HEK293 (cell line): Measurements from ENCODE around the gene PLEKHH3.
"Not testable (repeated sequence)": the region's sequence is repeated elsewhere in the genome, so short reads cannot be mapped to it uniquely, and the experiment has no call there.

Experiments used
- CTCF ChIA-PET: fragments of 350-600 bp; formaldehyde crosslinking; extraction: SDS; loops from one replicate; lab custom pipeline; 2021; ENCODE audit warnings: antibody characterized with exemption; lab: Yijun Ruan, JAX
- POLR2A ChIA-PET: fragments of 300-600 bp; formaldehyde crosslinking; extraction: SDS; loops from one replicate; lab custom pipeline; 2020; ENCODE audit warnings: antibody characterized with exemption, inconsistent platforms; lab: Yijun Ruan, JAX
- H3K27ac ChIP-seq: fragments of 200-500 bp; sonication (Bioruptor generic); 2 replicates; pipeline ENCODE4 v1.5.1; 2014; ENCODE audit warnings: low read depth, low read length, control low read depth, inconsistent platforms; ENCODE audit errors: extremely low read depth
- H3K36me3 ChIP-seq, 2 experiments: fragments of 200-500 bp in 1 of 2; sonication (Bioruptor generic) in 1 of 2; 1 replicate in 1 of 2; 2 replicates in 1 of 2; pipeline ENCODE4 v1.5.1; 2014 to 2017; ENCODE audit warnings: inconsistent platforms in 2 of 2, low read length in 2 of 2; ENCODE audit not compliant: control insufficient read depth in 2 of 2, insufficient read depth in 1 of 2
- H3K4me1 ChIP-seq: fragments of 200-500 bp; sonication (Bioruptor generic); 2 replicates; pipeline ENCODE4 v1.5.1; 2014; ENCODE audit warnings: mild to moderate bottlenecking, low read length, inconsistent platforms; ENCODE audit not compliant: control insufficient read depth, insufficient read depth
- H3K4me3 ChIP-seq: 2 replicates; pipeline ENCODE4 v1.5.1; 2011; ENCODE audit warnings: low read depth, mild to moderate bottlenecking, control low read depth, low read length, moderate library complexity
- H3K9me3 ChIP-seq: fragments of 200-500 bp; sonication (Bioruptor generic); 2 replicates; pipeline ENCODE4 v1.5.1; 2014; ENCODE audit warnings: low read depth, low read length, inconsistent platforms; ENCODE audit not compliant: control insufficient read depth, insufficient read depth
- AEBP2 ChIP-seq: fragments of 450-650 bp; formaldehyde crosslinking; IDR thresholded peaks from 2 replicates; pipeline ENCODE4 v1.5.1; 2016; ENCODE audit warnings: missing biosample characterization, missing genetic modification characterization, borderline replicate concordance
- CTCF ChIP-seq: fragments of 450-650 bp; formaldehyde crosslinking; IDR thresholded peaks from 2 replicates; pipeline ENCODE4 v1.5.1; 2016; ENCODE audit warnings: missing biosample characterization, missing genetic modification characterization
- HOXA7 ChIP-seq: sonication (generic); formaldehyde crosslinking; IDR thresholded peaks from 2 replicates; pipeline ENCODE4 v1.8.1; 2022; ENCODE audit warnings: missing genetic modification reagents, borderline replicate concordance
- KLF1 ChIP-seq: fragments of 450-650 bp; formaldehyde crosslinking; IDR thresholded peaks from 2 replicates; pipeline ENCODE4 v1.5.1; 2016; ENCODE audit warnings: missing biosample characterization, missing genetic modification characterization
- KLF17 ChIP-seq: fragments of 450-650 bp; formaldehyde crosslinking; IDR thresholded peaks from 2 replicates; pipeline ENCODE4 v1.5.1; 2016; ENCODE audit warnings: missing biosample characterization, missing genetic modification characterization
- KLF7 ChIP-seq: fragments of 450-650 bp; formaldehyde crosslinking; IDR thresholded peaks from 2 replicates; pipeline ENCODE4 v1.5.1; 2016; ENCODE audit warnings: missing biosample characterization, missing genetic modification characterization, borderline replicate concordance
- KLF8 ChIP-seq: fragments of 450-650 bp; formaldehyde crosslinking; IDR thresholded peaks from 2 replicates; pipeline ENCODE4 v1.5.1; 2016; ENCODE audit warnings: missing biosample characterization, missing genetic modification characterization
- MZF1 ChIP-seq: fragments of 450-650 bp; formaldehyde crosslinking; IDR thresholded peaks from 2 replicates; pipeline ENCODE4 v1.5.1; 2017; ENCODE audit warnings: missing biosample characterization, missing genetic modification characterization, borderline replicate concordance
- PRDM10 ChIP-seq: fragments of 450-650 bp; formaldehyde crosslinking; IDR thresholded peaks from 2 replicates; pipeline ENCODE4 v1.5.1; 2016; ENCODE audit warnings: missing biosample characterization, missing genetic modification characterization
- SP3 ChIP-seq: fragments of 450-650 bp; formaldehyde crosslinking; IDR thresholded peaks from 2 replicates; pipeline ENCODE4 v1.5.1; 2016; ENCODE audit warnings: missing biosample characterization, missing genetic modification characterization
- TRIM28 ChIP-seq: IDR thresholded peaks from 2 replicates; pipeline ENCODE4 v1.6.1; 2011; ENCODE audit warnings: low read length, control low read depth, borderline replicate concordance
- ZBTB17 ChIP-seq: fragments of 450-650 bp; formaldehyde crosslinking; IDR thresholded peaks from 2 replicates; pipeline ENCODE4 v1.5.1; 2016; ENCODE audit warnings: missing biosample characterization, missing genetic modification characterization
- ZEB2 ChIP-seq: fragments of 450-650 bp; formaldehyde crosslinking; IDR thresholded peaks from 2 replicates; pipeline ENCODE4 v1.5.1; 2016; ENCODE audit warnings: missing biosample characterization, missing genetic modification characterization
- ZFHX2 ChIP-seq: fragments of 450-650 bp; formaldehyde crosslinking; conservative IDR thresholded peaks from 2 replicates; pipeline ENCODE4 v1.5.1; 2016; ENCODE audit warnings: missing biosample characterization, missing genetic modification characterization
- ZNF140 ChIP-seq: fragments of 450-650 bp; formaldehyde crosslinking; IDR thresholded peaks from 2 replicates; pipeline ENCODE4 v1.5.1; 2016; ENCODE audit warnings: missing biosample characterization, missing genetic modification characterization
- ZNF169 ChIP-seq: fragments of 450-650 bp; formaldehyde crosslinking; IDR thresholded peaks from 2 replicates; pipeline ENCODE4 v1.5.1; 2016; ENCODE audit warnings: missing biosample characterization, missing genetic modification characterization
- ZNF274 ChIP-seq, 2 experiments: fragments of 200-500 bp in 1 of 2; fragments of 450-650 bp in 1 of 2; sonication (Bioruptor generic) in 1 of 2; formaldehyde crosslinking in 1 of 2; IDR thresholded peaks; 2 replicates each; pipeline versions ENCODE4 v1.5.1 to v1.6.1; 2014 to 2016; ENCODE audit warnings: borderline replicate concordance in 1 of 2, inconsistent platforms in 1 of 2, low read length in 1 of 2, missing biosample characterization in 1 of 2, missing genetic modification characterization in 1 of 2
- ZNF324 ChIP-seq: fragments of 450-650 bp; formaldehyde crosslinking; IDR thresholded peaks from 2 replicates; pipeline ENCODE4 v1.5.1; 2016; ENCODE audit warnings: missing biosample characterization, missing genetic modification characterization
- ZNF391 ChIP-seq: fragments of 450-650 bp; formaldehyde crosslinking; IDR thresholded peaks from 2 replicates; pipeline ENCODE4 v1.5.1; 2016; ENCODE audit warnings: low read depth, missing biosample characterization, missing genetic modification characterization, borderline replicate concordance
- ZNF521 ChIP-seq: fragments of 450-650 bp; formaldehyde crosslinking; IDR thresholded peaks from 2 replicates; pipeline ENCODE4 v1.5.1; 2017; ENCODE audit warnings: missing biosample characterization, mild to moderate bottlenecking, missing genetic modification characterization
- ZNF529 ChIP-seq: fragments of 450-650 bp; formaldehyde crosslinking; IDR thresholded peaks from 2 replicates; pipeline ENCODE4 v1.5.1; 2017; ENCODE audit warnings: missing genetic modification characterization, missing biosample characterization; ENCODE audit not compliant: insufficient replicate concordance
- ZNF629 ChIP-seq: fragments of 450-650 bp; formaldehyde crosslinking; IDR thresholded peaks from 2 replicates; pipeline ENCODE4 v1.5.1; 2017; ENCODE audit warnings: missing biosample characterization, missing genetic modification characterization
- ZNF654 ChIP-seq: fragments of 450-650 bp; formaldehyde crosslinking; IDR thresholded peaks from 2 replicates; pipeline ENCODE4 v1.5.1; 2016; ENCODE audit warnings: low read depth, missing biosample characterization, missing genetic modification characterization
- ZNF701 ChIP-seq: fragments of 450-650 bp; formaldehyde crosslinking; IDR thresholded peaks from 2 replicates; pipeline ENCODE4 v1.5.1; 2016; ENCODE audit warnings: missing biosample characterization, missing genetic modification characterization
- ZNF704 ChIP-seq: fragments of 450-650 bp; formaldehyde crosslinking; IDR thresholded peaks from 2 replicates; pipeline ENCODE4 v1.5.1; 2016; ENCODE audit warnings: missing biosample characterization, missing genetic modification characterization
- ZNF830 ChIP-seq: fragments of 450-650 bp; IDR thresholded peaks from 2 replicates; pipeline ENCODE4 v1.5.0; 2018; ENCODE audit warnings: missing biosample characterization, missing genetic modification characterization, low read depth, mild to moderate bottlenecking, moderate library complexity
- ZSCAN30 ChIP-seq: fragments of 450-650 bp; IDR thresholded peaks from 2 replicates; pipeline ENCODE4 v1.5.1; 2018; ENCODE audit warnings: missing biosample characterization, mild to moderate bottlenecking, missing genetic modification characterization, moderate library complexity
- ZXDB ChIP-seq: fragments of 450-650 bp; formaldehyde crosslinking; IDR thresholded peaks from 2 replicates; pipeline ENCODE4 v1.5.1; 2016; ENCODE audit warnings: missing biosample characterization, missing genetic modification characterization

The PLEKHH3 gene

GRCh38 chr17:42667088-42667951 is 9.5 kb downstream of the PLEKHH3 start (continued):
- TF ChIP-seq KLF17 (peak; percentile 78), ZBTB17 (no peak), ZNF140 (tag by site-specific recombination) (no peak), ZNF529 (tag by site-specific recombination) (no peak), ZNF324 (no peak), PRDM10 (tag by site-specific recombination) (0 out of 2 replicates have a peak, but pooled peaks have one; percentile 15), ZFHX2 (tag by site-specific recombination) (peak; percentile 57), ZNF274 (IDR thresholded peaks at IDR 0.05; ENCODE audit: low read length) (no peak), ZNF274 (tag by site-specific recombination; IDR thresholded peaks at IDR 0.05; ENCODE audit: borderline replicate concordance) (no peak), ZNF830 (tag by site-specific recombination) (no peak), KLF8 (tag by site-specific recombination) (no peak), ZNF654 (no peak), ZNF391 (tag by site-specific recombination) (no peak), ZEB2 (tag by site-specific recombination) (no peak), HOXA7 (no peak), ZSCAN30 (tag by site-specific recombination) (no peak), ZNF169 (no peak), KLF1 (tag by site-specific recombination) (0 out of 2 replicates have a peak, but pooled peaks have one; percentile 13), CTCF (tag by site-specific recombination) (no peak), TRIM28 (no peak), ZNF629 (0 out of 2 replicates have a peak, but pooled peaks have one; percentile 12), KLF7 (tag by site-specific recombination) (no peak), AEBP2 (tag by site-specific recombination) (no peak), ZNF701 (tag by site-specific recombination) (no peak), MZF1 (tag by site-specific recombination) (no peak), ZNF704 (tag by site-specific recombination) (no peak), ZNF521 (tag by site-specific recombination) (no peak), SP3 (no peak), ZXDB (no peak)

- not testable (repeated sequence) for H3K4me3 ChIP-seq, H3K27ac ChIP-seq, H3K4me1 ChIP-seq, H3K9me3 ChIP-seq
- ChIA-PET POLR2A (interaction anchor here (1.2 kb wide), 1 partner anchor 88 kb away, joined by 4 read pairs; the partner anchor contains the start of gene PSMC3IP), CTCF (interaction anchor here (1.4 kb wide), 1 partner anchor 97 kb away, joined by 4 read pairs; no protein-coding TSS in a partner anchor)
- H3K36me3 ChIP-seq, result peaks cover 38 to 88% of the 10 kb centered on the region in 2 experiments
These were observed 10.7 kb downstream of the PLEKHH3 start for GRCh38 chr17:42666126-42666525.
